Measurements from ENCODE around the gene LMOD2.

DNA sequence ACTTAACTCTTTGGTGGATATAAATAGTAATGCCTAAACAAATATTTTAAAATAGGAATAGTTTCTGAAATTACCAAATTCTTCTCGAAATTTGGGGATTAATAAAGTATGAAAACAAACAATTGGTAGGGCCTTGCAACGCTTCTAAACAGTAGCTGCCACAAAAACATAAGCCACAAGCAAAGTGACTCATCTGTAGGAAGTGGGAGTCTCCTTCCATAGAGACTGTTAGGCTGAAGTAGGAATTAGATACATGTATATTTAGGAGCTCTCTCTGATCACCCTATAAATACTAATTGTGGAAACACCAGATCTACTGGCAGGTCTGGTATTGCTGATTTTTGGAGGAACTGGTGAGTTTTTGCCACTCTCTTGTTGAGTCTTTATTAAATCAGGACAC, 5.7 kb upstream of the LMOD2 start:
- no peak for TF ChIP-seq POLR2AphosphoS5 (IDR thresholded peaks at IDR 0.05; ENCODE audit: low read depth, low read length)
- no peak for TF ChIP-seq YY1 (IDR thresholded peaks at IDR 0.05; ENCODE audit: extremely low read depth, insufficient replicate concordance, low read depth, low read length)
- TF ChIP-seq, protein P1, sequence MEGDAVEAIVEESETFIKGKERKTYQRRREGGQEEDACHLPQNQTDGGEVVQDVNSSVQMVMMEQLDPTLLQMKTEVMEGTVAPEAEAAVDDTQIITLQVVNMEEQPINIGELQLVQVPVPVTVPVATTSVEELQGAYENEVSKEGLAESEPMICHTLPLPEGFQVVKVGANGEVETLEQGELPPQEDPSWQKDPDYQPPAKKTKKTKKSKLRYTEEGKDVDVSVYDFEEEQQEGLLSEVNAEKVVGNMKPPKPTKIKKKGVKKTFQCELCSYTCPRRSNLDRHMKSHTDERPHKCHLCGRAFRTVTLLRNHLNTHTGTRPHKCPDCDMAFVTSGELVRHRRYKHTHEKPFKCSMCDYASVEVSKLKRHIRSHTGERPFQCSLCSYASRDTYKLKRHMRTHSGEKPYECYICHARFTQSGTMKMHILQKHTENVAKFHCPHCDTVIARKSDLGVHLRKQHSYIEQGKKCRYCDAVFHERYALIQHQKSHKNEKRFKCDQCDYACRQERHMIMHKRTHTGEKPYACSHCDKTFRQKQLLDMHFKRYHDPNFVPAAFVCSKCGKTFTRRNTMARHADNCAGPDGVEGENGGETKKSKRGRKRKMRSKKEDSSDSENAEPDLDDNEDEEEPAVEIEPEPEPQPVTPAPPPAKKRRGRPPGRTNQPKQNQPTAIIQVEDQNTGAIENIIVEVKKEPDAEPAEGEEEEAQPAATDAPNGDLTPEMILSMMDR (IDR thresholded peaks at IDR 0.05 in 2 of 3, conservative IDR thresholded peaks at IDR 0.05 in 1 of 3; ENCODE audit: borderline replicate concordance in 1 of 3, insufficient read depth in 1 of 3, low read depth in 2 of 3, low read length in 2 of 3), result no peak
- no peak for TF ChIP-seq EZH2phosphoT487 (IDR thresholded peaks at IDR 0.05; ENCODE audit: borderline replicate concordance)
- TF ChIP-seq, protein P2, sequence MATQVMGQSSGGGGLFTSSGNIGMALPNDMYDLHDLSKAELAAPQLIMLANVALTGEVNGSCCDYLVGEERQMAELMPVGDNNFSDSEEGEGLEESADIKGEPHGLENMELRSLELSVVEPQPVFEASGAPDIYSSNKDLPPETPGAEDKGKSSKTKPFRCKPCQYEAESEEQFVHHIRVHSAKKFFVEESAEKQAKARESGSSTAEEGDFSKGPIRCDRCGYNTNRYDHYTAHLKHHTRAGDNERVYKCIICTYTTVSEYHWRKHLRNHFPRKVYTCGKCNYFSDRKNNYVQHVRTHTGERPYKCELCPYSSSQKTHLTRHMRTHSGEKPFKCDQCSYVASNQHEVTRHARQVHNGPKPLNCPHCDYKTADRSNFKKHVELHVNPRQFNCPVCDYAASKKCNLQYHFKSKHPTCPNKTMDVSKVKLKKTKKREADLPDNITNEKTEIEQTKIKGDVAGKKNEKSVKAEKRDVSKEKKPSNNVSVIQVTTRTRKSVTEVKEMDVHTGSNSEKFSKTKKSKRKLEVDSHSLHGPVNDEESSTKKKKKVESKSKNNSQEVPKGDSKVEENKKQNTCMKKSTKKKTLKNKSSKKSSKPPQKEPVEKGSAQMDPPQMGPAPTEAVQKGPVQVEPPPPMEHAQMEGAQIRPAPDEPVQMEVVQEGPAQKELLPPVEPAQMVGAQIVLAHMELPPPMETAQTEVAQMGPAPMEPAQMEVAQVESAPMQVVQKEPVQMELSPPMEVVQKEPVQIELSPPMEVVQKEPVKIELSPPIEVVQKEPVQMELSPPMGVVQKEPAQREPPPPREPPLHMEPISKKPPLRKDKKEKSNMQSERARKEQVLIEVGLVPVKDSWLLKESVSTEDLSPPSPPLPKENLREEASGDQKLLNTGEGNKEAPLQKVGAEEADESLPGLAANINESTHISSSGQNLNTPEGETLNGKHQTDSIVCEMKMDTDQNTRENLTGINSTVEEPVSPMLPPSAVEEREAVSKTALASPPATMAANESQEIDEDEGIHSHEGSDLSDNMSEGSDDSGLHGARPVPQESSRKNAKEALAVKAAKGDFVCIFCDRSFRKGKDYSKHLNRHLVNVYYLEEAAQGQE (IDR thresholded peaks at IDR 0.05; ENCODE audit: low read depth), result no peak
- no peak for TF ChIP-seq EGR1 (IDR thresholded peaks at IDR 0.05; ENCODE audit: low read depth)
- no peak for TF ChIP-seq SRF (IDR thresholded peaks at IDR 0.05; ENCODE audit: low read depth)
- TF ChIP-seq EZH2 (IDR thresholded peaks at IDR 0.05), result no peak

Data from HCT116 (cell line).